GM12878 (cell line): Measurements from ENCODE around the gene CFAP58. TPM values are rescaled to one million over a fixed set of nuclear protein-coding genes. Genes with fewer than 3 reads are reported as not detected.

ENCODE experiments used
- CBFB ChIP-seq: IDR thresholded peaks from 2 replicates; pipeline ENCODE4 v1.6.1; 2016; ENCODE audit warnings: antibody characterized with exemption, low read depth
- CBX3 ChIP-seq: fragments of 200-600 bp; sonication (generic); IDR thresholded peaks from 2 replicates; pipeline ENCODE4 v1.6.1; 2016; ENCODE audit warnings: low read depth, borderline replicate concordance
- CREB1 ChIP-seq: IDR thresholded peaks from 2 replicates; pipeline ENCODE4 v1.6.1; 2012; ENCODE audit warnings: low read depth, mild to moderate bottlenecking, inconsistent platforms
- CREM ChIP-seq: IDR thresholded peaks from 2 replicates; pipeline ENCODE4 v1.6.1; 2014; ENCODE audit warnings: antibody characterized with exemption, low read depth
- DPF2 ChIP-seq: fragments of 450-650 bp; IDR thresholded peaks from 2 replicates; pipeline ENCODE4 v1.6.1; 2017; ENCODE audit warnings: mild to moderate bottlenecking
- EED ChIP-seq: sonication (generic); IDR thresholded peaks from 2 replicates; pipeline ENCODE4 v1.6.1; 2016; ENCODE audit warnings: antibody characterized with exemption, low read depth
- EGR1 ChIP-seq, 2 experiments: IDR thresholded peaks; 1 replicate in 1 of 2; 2 replicates in 1 of 2; pipeline ENCODE4 v1.6.1; 2011 to 2012; ENCODE audit warnings: low read depth in 2 of 2, low read length in 2 of 2, borderline replicate concordance in 1 of 2, mild to moderate bottlenecking in 1 of 2, moderate library complexity in 1 of 2
- HDAC6 ChIP-seq: fragments of 200-600 bp; sonication (generic); IDR thresholded peaks from one replicate; pipeline ENCODE4 v1.8.0; 2017; ENCODE audit warnings: antibody characterized with exemption; ENCODE audit not compliant: unreplicated experiment
- HSF1 ChIP-seq: fragments of 150-350 bp; IDR thresholded peaks from 2 replicates; pipeline ENCODE4 v1.6.1; 2014; ENCODE audit warnings: mild to moderate bottlenecking, low read depth, low read length
- IKZF1 ChIP-seq: fragments of 450-650 bp; conservative IDR thresholded peaks from 2 replicates; pipeline ENCODE4 v1.6.1; 2017; ENCODE audit warnings: antibody characterized with exemption, mild to moderate bottlenecking
- IKZF2 ChIP-seq, 2 experiments: fragments of 450-650 bp; IDR thresholded peaks; 2 replicates each; pipeline ENCODE4 v1.6.1; 2017; ENCODE audit warnings: mild to moderate bottlenecking in 2 of 2, moderate library complexity in 2 of 2
- LARP7 ChIP-seq: fragments of 450-650 bp; IDR thresholded peaks from 2 replicates; pipeline ENCODE4 v1.6.1; 2017; ENCODE audit warnings: mild to moderate bottlenecking
- MAX ChIP-seq: IDR thresholded peaks from 2 replicates; pipeline ENCODE4 v1.6.1; 2012; ENCODE audit warnings: low read depth, low read length, improper control_type of control experiment
- MXI1 ChIP-seq: fragments of 150-350 bp; IDR thresholded peaks from 2 replicates; pipeline ENCODE4 v1.6.1; 2011; ENCODE audit warnings: low read depth, mild to moderate bottlenecking, inconsistent platforms, low read length, improper control_type of control experiment
- NBN ChIP-seq: fragments of 450-650 bp; IDR thresholded peaks from 2 replicates; pipeline ENCODE4 v1.6.1; 2016
- NFYA ChIP-seq: IDR thresholded peaks from 2 replicates; pipeline ENCODE4 v1.6.1; 2011; ENCODE audit warnings: low read depth, mild to moderate bottlenecking, low read length, improper control_type of control experiment, borderline replicate concordance
- POLR2AphosphoS2 ChIP-seq: IDR thresholded peaks from 2 replicates; pipeline ENCODE4 v1.6.1; 2011; ENCODE audit warnings: low read depth, mild to moderate bottlenecking, low read length, improper control_type of control experiment, moderate library complexity
- POU2F2 ChIP-seq: IDR thresholded peaks from 3 replicates; pipeline ENCODE4 v1.6.1; 2011; ENCODE audit warnings: low read depth, mild to moderate bottlenecking, low read length, borderline replicate concordance
- SREBF1 ChIP-seq: IDR thresholded peaks from 2 replicates; pipeline ENCODE4 v1.6.1; 2012; ENCODE audit warnings: mild to moderate bottlenecking, low read length
- SRF ChIP-seq, 2 experiments: IDR thresholded peaks; 2 replicates each; pipeline ENCODE4 v1.6.1; 2011; ENCODE audit warnings: low read depth in 2 of 2, low read length in 2 of 2, mild to moderate bottlenecking in 1 of 2, moderate library complexity in 1 of 2
- TARDBP ChIP-seq: IDR thresholded peaks from 2 replicates; pipeline ENCODE4 v1.6.1; 2016; ENCODE audit warnings: borderline replicate concordance
- YY1 ChIP-seq: IDR thresholded peaks from 2 replicates; pipeline ENCODE4 v1.6.1; 2011; ENCODE audit warnings: low read depth, mild to moderate bottlenecking, low read length
- polyA plus RNA-seq, 11 experiments: library from polyadenylated mRNA; depleted of rRNA in 4 of 11; unstranded in 6 of 11; stranded (reverse) in 5 of 11; fragments of >200 nt; fragmentation: Nextera tagmentation in 4 of 11; fragmentation: Illumina TruSeq in 1 of 11; extraction: Ambion mirVana in 4 of 11; extraction: Trizol in 1 of 11; gene quantifications; 1 replicate in 1 of 11; 2 replicates in 10 of 11; pipeline versions ENCODE4 v1.2.1 to v1.2.3, GENCODE V29; 2011 to 2016; ENCODE audit warnings: inconsistent platforms in 2 of 11, missing spikeins in 2 of 11, low read depth in 1 of 11
- total RNA-seq, 4 experiments: library from RNA; depleted of rRNA in 3 of 4; stranded (reverse); fragments of >200 nt in 3 of 4; fragmentation: Illumina TruSeq in 1 of 4; extraction: Trizol in 1 of 4; gene quantifications; 2 replicates each; pipeline versions ENCODE4 v1.2.1 to v1.2.3, GENCODE V29; 2013 to 2021
- TF ChIP-seq, protein P1 (sequence below): fragments of 450-650 bp; IDR thresholded peaks from 2 replicates; pipeline ENCODE4 v1.6.1; 2016; ENCODE audit warnings: mild to moderate bottlenecking, moderate library complexity, borderline replicate concordance
- TF ChIP-seq, protein P2 (sequence below): fragments of 450-650 bp; IDR thresholded peaks from 2 replicates; pipeline ENCODE4 v1.6.1; 2017; ENCODE audit warnings: low read depth, mild to moderate bottlenecking, moderate library complexity

Gene CFAP58
- total and polyA plus RNA-seq, 10 of the 15 experiments (the other 5 are each of a cell fraction or from before 2014, with no cell fraction given) = 0.03 to 0.35 (median 0.21) TPM

DNA sequence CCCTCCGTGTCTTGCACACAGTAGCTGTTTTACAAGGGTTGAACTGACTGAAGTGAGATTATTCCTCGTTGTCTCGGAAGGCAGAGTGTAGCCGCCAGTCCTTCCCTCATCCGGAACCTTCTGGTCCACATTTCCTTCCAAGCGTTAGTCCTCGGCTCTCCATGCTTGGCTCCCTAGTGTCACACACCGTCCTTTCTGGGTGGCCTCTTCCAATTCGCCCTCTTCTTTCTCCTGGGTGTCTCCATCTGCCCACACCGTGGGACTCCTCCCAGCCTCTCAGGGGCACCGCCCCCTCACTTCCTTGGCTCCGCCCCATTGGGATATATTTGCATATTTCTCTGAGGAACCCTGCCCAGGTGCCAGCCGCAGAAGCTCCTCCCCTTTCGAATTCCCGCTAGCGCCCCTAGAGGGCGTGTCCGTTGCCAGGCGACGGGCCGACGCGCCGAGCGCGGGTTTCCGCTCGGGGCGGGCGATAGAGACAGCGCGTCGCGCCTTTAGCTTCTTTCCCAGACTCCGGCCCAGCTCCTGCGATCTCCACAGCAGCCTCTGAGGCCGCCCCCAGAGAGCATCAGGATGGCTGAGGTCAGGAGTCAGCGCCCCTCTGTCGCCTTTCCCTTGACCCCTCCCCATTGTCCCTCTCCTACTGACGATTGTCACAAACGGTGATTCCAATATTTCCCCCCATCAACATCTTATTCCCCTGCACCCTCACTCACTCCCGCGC is at the start of gene CFAP58 (continued):
- TF ChIP-seq POU2F2 (peak; percentile 91; the same call in 2 of the 3 replicates), YY1 (peak; percentile 32; the same call in 1 of the 2 replicates), IKZF1 (peak; percentile 47; the same call in 1 of the 2 replicates), EGR1 (IDR thresholded peaks at IDR 0.05; ENCODE audit: borderline replicate concordance in 1 of 2, low read depth in 2 of 2, low read length in 2 of 2) (peak in 1 of 2 experiments; percentile 54; a peak in 1 of 3 replicates), SRF (IDR thresholded peaks at IDR 0.05; ENCODE audit: low read depth in 2 of 2, low read length in 2 of 2) (0 out of 4 replicates have a peak, but pooled peaks of 1 of the 2 experiments have one; percentile 15), HSF1 (no peak), POLR2AphosphoS2 (no peak), MXI1 (peak; percentile 94), CBFB (no peak), DPF2 (peak; percentile 38; the same call in 1 of the 2 replicates), CREM (peak; percentile 25; the same call in 1 of the 2 replicates), TARDBP (no peak), IKZF2 (IDR thresholded peaks at IDR 0.05) (peak; percentile 14 to 23; a peak in 2 of 4 replicates), NBN (0 out of 2 replicates have a peak, but pooled peaks have one; percentile 17), CREB1 (peak; percentile 55; the same call in 1 of the 2 replicates), HDAC6 (no peak), EED (peak; percentile 47; the same call in 1 of the 2 replicates), MAX (no peak), NFYA (no peak), LARP7 (0 out of 2 replicates have a peak, but pooled peaks have one; percentile 29), SREBF1 (no peak), CBX3 (no peak)
- TF ChIP-seq, protein P1, sequence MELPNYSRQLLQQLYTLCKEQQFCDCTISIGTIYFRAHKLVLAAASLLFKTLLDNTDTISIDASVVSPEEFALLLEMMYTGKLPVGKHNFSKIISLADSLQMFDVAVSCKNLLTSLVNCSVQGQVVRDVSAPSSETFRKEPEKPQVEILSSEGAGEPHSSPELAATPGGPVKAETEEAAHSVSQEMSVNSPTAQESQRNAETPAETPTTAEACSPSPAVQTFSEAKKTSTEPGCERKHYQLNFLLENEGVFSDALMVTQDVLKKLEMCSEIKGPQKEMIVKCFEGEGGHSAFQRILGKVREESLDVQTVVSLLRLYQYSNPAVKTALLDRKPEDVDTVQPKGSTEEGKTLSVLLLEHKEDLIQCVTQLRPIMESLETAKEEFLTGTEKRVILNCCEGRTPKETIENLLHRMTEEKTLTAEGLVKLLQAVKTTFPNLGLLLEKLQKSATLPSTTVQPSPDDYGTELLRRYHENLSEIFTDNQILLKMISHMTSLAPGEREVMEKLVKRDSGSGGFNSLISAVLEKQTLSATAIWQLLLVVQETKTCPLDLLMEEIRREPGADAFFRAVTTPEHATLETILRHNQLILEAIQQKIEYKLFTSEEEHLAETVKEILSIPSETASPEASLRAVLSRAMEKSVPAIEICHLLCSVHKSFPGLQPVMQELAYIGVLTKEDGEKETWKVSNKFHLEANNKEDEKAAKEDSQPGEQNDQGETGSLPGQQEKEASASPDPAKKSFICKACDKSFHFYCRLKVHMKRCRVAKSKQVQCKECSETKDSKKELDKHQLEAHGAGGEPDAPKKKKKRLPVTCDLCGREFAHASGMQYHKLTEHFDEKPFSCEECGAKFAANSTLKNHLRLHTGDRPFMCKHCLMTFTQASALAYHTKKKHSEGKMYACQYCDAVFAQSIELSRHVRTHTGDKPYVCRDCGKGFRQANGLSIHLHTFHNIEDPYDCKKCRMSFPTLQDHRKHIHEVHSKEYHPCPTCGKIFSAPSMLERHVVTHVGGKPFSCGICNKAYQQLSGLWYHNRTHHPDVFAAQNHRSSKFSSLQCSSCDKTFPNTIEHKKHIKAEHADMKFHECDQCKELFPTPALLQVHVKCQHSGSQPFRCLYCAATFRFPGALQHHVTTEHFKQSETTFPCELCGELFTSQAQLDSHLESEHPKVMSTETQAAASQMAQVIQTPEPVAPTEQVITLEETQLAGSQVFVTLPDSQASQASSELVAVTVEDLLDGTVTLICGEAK = peak; percentile 28; the same call in 1 of the 2 replicates
- TF ChIP-seq, protein P2, sequence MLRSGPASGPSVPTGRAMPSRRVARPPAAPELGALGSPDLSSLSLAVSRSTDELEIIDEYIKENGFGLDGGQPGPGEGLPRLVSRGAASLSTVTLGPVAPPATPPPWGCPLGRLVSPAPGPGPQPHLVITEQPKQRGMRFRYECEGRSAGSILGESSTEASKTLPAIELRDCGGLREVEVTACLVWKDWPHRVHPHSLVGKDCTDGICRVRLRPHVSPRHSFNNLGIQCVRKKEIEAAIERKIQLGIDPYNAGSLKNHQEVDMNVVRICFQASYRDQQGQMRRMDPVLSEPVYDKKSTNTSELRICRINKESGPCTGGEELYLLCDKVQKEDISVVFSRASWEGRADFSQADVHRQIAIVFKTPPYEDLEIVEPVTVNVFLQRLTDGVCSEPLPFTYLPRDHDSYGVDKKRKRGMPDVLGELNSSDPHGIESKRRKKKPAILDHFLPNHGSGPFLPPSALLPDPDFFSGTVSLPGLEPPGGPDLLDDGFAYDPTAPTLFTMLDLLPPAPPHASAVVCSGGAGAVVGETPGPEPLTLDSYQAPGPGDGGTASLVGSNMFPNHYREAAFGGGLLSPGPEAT = peak; percentile 32; the same call in 1 of the 2 replicates
- TF ChIP-seq, all 136 proteins: peak for 22
